HG03520 (cell line): Measurements from ENCODE around the gene DLEC1.
A peak's percentile ranks its signal among the peaks of the same experiment; 100 is the strongest.

Experiments
- ATAC-seq: cut with Tn5 transposase; IDR thresholded peaks from one replicate; pipeline ENCODE4 v1.9.1; 2021; ENCODE audit warnings: mild to moderate bottlenecking, moderate library complexity; ENCODE audit not compliant: unreplicated experiment

DLEC1 gene

DNA sequence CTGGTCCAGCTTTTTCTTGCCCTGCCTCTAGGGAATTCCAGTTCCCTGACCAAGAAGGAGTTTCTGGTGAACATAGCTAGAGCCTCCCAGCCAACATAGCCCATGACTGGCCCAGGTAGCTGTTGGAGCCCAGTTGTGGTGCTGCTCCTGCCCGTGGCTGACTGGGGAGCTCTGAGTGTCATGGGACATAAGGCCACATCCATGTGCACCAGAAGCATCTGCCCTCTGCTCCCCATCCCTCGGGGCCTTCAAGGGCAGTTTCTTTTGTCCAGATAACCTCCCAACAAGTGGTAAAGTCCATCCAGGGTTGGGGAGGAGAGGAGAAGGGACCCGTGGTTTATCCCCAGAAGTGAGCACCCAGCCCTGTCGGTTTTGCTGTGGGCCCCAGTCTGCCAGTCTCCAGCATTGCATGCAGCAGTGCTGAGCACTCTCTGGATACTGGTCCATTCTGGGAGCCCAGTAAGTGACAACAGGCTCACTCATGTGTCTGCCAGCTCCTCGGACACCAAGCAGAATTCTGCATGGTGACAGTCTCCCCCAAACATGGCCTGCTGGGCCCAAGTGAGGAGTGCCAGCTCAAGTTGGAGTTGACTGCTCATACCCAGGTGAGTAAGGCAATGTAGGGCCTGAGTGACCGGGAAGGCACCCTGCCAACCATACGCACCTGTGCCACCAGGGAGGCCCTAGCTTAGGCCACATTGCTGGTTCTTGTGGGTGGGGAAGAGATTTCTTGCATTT, 69.1 kb downstream of the DLEC1 start:
- no peak for ATAC-seq

DNA sequence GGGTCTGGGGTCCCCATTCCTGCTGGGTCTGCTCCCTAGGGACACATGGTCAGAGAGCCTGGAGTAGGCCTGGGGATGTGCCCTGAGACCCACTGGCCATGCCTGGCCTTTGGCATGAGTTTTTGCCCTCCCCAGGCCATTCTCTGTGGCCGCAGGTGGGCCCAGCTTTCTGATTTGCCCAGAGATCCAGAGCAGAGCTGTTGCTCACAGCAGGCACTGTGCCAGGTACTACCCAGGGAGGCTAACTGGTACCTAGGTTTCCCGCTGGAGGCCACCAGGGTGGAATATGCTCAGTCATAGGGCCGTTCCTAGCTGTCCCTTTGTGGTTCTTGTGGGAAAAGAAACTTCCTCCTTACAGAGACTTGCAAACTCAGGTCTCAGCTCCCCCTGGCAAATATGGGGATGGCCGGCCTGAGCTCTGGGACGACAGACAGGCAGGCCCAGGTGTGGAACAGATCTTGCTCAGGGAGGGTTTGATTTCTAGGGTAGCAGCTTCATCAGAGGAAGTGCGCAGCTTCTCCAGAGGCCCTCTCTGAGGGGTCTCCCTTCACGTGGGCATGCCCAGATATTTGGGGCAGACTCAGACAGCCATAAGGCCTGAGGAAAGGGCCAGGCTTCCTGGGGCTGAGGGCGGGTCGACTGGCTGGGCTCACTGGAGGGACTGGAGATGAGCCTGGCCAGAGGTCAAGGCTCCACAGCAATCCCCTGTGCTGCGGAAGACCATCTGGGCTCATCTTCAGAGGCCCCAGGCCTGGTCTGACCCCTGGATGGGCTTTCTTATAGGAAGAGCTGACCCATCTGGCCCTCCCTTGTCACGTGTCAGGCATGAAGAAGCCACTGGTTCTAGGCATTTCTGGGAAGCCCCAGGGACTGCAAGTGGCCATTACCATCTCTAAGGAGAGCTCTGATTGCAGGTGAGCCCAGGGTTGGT, 69.9 kb downstream of the DLEC1 start:
- no peak for ATAC-seq

DNA sequence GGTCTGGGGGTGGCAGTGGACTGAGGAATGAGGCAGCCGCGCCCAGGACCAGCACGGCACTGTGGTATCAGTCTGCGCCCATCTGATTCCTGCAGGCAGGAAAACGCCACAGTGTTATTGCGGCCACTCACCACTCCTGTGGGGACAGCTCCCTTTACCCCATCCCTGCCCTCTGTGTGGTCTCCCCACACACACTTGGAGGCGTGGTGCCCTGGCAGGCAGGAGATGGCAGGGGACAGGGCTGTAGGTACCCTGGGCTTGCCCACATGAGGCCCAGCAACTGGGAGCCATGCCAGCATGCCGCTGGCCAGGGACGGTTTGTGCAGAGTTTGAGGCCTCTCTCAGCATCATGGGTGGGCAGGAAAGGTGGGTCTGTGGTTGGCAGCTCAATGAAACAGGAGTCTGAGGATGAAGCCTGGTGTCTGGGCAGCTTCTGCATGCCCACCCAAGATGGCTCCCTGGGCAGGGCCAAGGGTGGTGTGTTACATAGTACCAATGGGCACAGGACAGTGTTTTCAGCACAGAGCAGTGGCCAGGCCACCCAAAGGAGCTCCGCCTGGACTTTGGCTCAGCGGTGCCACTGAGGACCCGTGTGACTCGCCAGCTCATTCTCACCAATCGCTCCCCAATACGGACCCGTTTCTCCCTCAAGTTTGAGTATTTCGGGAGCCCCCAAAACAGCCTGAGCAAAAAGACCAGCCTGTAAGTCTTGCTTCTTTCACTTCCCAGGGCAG, 70.7 kb downstream of the DLEC1 start:
- no peak for ATAC-seq

DNA sequence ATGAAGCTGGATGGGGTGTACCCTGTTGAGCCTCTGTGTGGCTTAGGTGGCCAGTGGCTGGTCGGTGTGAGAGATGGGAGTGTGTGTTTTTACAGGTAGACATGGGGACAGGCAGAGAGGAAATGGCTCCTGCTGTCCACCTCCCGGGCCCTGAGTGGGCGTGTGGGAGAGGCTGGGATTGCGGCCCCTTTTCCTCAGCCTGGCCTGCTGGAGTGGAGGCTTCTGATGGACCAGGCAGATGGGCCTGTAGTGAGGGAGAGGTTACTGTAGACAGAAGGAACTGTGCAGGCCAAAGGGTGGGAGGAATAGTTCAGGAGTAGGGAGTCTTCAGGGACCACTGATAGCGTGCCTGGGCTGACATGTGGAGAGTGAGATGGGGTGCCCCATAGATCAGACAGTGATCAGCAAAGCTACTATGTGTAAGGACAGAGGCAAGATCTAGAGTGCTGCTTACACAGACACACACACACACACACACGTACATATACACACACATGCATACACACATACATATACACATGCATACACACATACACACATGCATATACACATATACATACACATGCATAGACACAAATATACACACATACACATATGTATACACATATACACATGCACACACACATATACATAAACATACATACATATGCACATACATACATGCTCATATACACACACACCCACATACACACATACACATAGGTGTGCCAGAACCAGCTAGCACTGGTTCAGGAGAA, 71.5 kb downstream of the DLEC1 start:
- no peak for ATAC-seq

DNA sequence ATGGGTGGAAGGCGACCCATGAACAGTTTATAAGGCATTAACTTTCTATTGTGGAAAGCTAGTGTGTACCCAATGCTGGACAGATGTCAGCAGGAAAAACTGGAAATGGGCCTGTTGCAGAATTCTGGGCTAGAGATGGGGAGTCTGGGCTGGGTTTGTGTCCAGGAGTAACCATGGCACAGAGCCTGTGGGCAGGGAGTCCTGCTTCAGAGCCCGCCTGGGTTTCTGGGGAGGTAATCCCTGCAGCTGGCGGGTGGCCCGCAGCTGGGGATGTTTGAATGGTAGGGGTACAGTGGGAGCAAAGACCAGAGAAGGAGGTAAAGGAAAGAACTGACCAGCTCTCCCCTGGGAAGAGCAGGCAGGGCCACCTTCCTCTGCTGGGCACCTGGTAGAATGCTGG, 72.2 kb downstream of the DLEC1 start:
- no peak for ATAC-seq

DNA sequence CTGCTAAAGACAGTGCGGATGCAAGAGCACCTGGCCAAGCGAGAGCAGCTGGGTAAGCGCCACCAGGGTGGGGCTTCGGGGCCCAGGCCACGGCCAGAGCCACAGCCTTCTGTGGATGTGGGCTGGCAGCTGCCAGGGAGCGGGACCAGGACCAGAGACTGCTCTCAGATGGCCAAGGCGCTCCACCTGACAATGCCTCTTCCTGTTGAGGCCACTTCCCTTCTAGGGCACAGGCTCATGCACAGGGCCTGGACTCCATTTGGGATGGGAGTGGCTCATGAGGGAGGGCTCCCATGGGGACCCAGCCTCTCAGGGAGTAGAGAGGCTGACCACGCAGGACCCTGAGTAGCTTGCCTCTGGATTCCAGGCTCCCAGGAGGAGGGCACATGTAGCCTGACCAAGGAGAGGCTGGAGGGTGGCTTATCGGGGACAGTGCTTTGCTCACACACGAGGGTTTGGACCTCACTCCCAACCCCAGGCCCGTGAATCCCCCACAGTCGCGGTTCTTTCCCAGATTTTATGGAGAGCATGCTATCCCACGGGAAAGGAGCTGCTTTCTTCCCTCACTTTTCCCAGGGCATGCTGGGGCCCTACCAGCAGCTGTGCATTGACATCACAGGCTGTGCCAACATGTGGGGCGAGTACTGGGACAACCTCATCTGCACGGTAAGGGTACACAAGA, 72.8 kb downstream of the DLEC1 start:
- ATAC-seq = no peak

DNA sequence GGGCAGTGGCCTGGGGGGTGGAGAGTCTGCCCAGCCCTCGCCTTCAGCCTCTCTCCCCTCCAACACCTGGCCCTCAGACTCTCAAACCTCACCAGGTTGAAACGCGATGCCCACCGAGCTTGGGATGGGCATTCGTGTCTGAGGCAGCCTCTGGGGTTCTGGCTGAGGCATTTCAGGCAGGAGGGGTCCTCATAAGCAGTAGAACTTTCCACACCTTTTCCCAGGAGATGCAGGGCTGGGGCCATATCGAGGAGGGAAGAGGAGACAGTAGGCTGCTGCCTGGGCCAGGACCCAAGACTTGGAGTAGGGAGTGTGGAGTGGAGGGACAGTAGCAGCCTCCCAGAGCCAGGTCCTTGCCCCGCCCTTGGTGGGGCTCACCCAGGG, 73.4 kb downstream of the DLEC1 start:
- no peak for ATAC-seq

DNA sequence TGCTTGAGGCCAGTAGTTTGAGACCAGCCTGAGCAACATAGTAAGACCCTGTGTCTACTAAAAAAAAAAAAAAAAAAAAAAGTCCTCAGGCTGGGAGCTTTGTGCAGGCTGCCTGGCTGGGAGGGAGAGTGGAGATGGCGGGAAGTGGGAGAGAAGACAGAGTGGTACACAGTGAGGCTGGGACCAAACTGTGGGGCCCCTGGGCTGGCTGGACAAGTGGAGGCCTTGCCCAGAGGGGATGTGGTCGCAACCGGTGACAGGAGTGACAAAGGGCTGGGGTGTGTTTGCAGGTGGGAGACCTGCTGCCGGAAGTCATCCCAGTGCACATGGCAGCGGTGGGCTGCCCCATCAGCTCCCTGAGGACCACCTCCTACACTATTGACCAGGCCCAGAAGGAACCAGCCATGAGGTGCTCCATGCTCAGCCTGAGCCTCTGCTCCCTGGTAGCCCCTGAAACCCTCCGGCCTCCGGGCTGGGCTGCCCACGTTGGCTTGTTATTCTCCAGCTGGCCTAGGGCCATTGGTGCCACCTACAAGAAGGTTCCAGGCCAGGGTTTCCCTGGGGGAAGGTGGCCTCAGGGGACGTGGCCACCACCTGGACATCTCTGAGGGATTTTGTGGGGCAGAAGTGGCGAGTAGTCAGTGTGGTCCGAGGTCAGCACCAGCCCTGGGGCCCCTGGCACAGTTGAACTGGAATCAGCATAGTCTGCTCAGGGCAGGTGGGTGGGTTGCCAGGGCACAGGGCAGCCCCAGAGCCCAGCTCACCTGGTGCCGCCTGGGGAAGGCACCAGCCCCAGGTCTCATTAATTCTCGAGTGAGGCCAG, 75.3 kb downstream of the DLEC1 start:
- no peak for ATAC-seq

DNA sequence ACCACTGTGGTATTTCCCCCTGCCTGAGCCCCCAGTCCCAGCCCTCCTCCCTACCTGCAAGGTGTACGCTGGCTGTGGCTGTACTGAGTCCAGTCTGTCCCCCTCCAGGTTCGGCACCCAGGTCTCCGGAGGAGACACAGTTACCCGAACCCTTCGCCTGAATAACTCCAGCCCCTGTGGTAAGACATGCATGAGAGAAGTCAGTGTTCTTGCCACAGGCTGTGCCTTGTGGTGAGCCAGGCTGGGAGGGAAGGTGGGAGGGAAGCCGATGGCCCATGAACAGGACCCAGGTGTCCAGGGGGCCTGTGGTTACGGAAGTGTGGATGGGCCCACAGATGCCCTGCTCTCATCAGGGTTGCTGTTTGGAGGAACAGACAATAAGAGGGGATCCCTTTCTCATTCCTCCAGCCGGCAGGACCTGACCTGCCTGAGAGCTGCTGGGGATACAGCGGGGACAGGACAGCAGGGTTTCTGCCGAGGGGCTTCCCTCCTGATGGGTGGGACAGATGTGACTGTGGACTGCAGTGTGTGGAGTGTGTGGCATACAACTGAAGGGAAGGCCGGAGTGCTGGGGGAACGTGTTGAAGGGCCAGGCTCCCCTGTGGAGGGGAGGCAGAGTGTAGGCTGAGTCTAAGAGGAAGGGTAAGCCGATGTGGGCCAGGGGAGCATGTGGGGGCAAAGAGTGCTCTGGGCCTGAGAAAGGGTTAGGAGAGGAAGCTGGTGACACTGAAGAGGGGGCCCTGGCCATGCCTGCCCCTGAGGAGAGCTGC, 76.1 kb downstream of the DLEC1 start:
- ATAC-seq = no peak

DNA sequence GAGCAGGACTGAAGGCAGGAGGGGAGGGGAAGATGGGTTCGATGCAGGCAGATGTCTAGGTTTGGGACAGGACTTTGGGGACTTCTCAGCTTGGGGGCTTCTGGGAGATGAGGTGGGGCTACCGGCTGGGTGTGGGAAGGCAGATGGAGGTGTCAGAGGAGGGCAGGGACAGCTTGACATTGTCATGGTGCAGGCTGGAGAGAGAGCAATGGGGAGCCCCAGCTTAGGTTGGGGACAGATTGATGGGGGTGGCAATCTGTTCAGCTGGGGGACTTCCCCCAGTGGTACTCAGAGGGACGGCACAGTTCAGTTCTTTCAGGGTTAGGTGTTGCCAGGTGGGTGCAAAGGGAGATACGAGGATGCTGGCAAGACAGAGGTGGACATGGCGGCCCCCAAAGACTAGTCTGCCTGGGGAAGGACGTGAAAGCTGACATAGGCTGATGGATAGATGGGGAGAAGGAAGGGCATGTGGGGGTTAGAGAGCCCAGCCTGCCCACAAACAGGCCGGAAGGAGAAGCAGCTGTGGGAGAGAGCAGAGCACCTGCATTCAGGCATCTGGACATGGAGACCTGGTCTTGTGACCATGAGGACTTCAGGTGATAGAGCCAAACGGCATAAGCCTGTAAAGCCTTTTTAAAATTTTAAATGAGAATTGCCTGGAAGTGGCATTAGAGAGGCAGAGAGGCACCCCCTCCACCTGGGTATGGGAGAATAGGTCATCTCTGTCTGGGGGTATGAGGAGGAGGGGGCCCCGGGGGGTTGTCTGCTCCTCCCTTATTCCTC, 76.8 kb downstream of the DLEC1 start:
- ATAC-seq = no peak

DNA sequence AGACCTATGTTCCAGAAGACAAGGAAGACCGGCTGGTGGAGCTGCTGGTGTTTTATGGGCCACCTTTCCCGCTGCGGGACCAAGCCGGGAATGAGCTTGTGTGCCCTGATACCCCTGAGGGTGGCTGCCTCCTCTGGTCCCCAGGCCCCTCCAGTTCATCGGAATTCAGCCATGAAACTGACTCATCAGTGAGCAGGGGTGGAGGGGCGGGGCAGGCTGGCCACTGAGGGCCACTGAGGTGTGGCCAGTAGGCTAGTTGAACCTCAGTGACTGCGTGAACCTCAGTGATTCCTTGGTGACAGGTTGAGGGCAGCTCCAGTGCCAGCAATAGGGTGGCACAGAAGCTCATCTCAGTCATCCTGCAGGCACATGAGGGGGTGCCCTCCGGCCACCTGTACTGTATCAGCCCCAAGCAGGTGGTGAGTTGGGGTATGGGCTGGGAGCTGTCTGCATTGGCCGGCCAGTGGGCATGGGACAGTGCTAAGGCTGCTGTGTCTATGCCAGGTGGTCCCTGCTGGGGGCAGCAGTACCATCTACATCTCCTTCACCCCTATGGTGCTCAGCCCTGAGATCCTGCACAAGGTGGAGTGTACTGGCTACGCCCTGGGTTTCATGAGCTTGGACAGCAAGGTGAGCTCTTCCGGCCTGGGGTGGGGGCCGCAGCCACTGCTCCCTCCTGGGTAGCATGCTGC, 77.6 kb downstream of the DLEC1 start:
- no peak for ATAC-seq

DNA sequence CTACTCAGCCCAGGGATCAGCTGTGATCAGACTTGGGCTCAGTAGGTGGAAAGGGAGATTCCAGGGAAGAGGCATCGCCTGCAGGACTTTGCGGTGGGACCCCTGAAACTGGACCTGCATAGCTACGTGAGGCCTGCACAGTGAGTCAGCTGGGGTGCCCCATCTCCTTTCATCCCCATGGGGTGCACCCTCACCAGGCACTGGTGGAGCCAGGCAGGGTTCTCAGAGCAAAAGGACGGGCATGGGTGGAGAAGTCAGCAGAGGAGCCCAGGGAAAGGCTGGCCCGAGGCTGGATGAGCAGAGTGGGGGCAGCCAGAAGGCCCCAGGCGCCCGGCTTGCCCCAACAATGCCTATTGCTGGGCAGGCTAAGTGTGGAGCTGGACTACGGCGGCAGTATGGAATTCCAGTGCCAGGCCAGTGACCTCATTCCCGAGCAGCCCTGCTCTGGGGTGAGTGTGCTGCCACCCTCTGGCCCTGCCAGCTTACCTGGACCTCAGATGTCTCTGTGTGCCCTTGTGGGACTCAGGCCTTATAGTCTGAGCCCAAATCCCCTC, 78.2 kb downstream of the DLEC1 start:
- ATAC-seq = no peak

DNA sequence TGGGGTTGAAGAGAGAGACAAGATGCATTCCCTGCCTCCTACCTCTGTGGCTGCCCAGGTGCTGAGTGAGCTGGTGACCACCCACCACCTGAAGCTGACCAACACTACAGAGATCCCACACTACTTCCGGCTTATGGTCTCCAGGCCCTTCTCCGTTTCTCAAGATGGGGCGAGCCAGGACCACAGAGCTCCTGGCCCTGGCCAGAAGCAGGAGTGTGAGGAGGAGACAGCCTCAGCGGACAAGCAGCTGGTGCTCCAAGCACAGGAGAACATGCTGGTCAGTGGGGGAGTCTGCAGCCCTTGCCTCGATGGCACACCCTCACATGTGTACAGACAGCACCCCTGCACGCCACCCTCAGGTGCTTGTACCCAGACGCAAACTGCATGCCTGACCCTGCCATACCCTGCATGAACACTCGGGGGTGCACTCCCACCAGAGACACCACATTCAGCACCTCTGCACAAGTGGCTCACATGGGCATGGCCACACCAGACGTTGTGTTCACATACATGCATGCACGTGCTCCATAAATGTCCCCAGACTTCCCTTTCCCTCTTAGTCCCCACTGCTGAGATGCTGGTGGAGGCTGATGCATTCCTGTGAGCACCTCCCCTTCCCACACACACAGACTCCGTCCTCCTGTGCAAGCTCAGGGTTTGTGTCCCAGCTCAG, 78.9 kb downstream of the DLEC1 start:
- ATAC-seq = peak; percentile 81

DNA sequence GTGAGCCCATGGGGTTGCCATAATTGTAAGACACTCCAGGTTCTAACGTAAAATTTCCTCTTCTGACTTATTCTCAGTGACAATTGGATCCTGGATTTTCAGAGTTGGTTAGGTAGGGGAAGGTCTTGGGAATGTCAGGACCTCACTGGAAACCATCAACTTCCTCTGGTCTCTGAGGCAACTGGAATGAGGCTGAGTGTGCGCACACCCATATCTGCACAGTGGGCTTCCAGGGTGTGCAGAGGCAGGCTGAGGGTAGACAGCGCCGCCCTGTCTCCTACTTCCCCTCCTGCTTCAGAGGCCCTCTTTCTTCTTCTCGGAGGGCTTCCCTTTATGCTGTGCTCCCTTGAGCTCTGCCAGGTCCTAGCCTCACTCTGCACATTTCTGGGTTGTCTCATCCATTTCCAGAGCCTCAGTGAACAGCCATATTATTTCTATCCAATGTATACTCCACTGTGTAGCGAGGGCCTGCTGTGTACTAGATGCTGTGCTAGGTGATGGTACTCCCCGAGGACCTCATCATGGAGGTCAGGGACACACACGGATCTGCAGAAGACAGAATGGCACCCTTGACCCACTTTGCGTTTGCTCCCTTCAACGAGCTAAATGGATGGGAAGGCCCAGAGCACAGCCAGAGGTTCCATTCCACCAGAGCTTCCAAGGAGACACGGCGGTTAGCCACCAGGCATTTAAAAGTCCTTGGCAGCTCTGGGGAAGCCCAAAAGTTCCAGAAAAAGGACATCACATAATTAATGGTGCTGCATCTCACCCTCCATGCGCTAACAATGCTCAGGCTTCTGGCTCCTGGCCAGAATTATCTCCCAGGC, 79.6 kb downstream of the DLEC1 start:
- ATAC-seq = no peak

DNA sequence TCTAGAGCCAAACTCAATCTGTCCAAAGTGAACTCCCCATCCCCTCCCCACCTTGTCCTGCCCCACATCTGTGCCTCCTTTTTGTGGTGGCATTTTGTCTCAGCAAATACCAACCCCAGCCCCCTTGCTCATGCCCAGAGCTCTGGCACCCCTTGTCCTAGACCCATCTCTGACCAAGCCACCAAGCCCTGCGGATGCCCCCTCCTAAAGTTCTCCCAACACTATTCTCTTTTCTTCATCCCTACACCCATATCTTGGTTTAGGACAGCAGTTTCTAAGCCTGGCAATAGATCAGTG, 80.2 kb downstream of the DLEC1 start:
- ATAC-seq = no peak
